SK-N-SH (cell line): ENCODE data around the gene TMEM170B. TPM values are rescaled to one million over a fixed set of nuclear protein-coding genes. Genes with fewer than 3 reads are reported as not detected.

ENCODE experiments used
- CTCF ChIA-PET: fragments of 300-600, 350-600 bp; formaldehyde crosslinking; extraction: SDS; loops from one replicate; lab custom pipeline; 2021; lab: Yijun Ruan, JAX
- POLR2A ChIA-PET: fragments of 350-600 bp; sonication (Branson Sonifier 250); formaldehyde crosslinking; extraction: SDS; loops from one replicate; lab custom pipeline; 2020; ENCODE audit warnings: antibody characterized with exemption, inconsistent platforms; lab: Yijun Ruan, JAX
- DNase-seq: peaks from one replicate; pipeline ENCODE4 v3.0.0; 2012
- H2AFZ ChIP-seq: fragments of 200-600 bp; sonication (generic); 2 replicates; pipeline ENCODE4 v1.8.1; 2016; ENCODE audit warnings: antibody characterized with exemption, mild to moderate bottlenecking, low read depth
- H3F3A ChIP-seq: fragments of 200-600 bp; sonication (generic); replicated peaks from 2 replicates; pipeline ENCODE3; 2016; ENCODE audit warnings: antibody characterized with exemption, mild to moderate bottlenecking; ENCODE audit not compliant: insufficient read depth
- H3K27ac ChIP-seq, 2 experiments: fragments of 200-500 bp in 1 of 2; fragments of 200-600 bp in 1 of 2; sonication (Bioruptor generic) in 1 of 2; sonication (generic), shearing (Covaris generic) in 1 of 2; 2 replicates each; pipeline versions ENCODE4 v1.5.1 to v1.6.1; 2014 to 2016; ENCODE audit warnings: low read depth in 2 of 2, inconsistent platforms in 1 of 2, low read length in 1 of 2, mild to moderate bottlenecking in 1 of 2, mixed read lengths in 1 of 2
- H3K27me3 ChIP-seq: fragments of 200-600 bp; sonication (generic), shearing (Covaris generic); 2 replicates; pipeline ENCODE4 v1.6.1; 2016; ENCODE audit warnings: mixed run types; ENCODE audit not compliant: insufficient read depth
- H3K36me3 ChIP-seq, 2 experiments: fragments of 200-500 bp in 1 of 2; fragments of 200-600 bp in 1 of 2; sonication (Bioruptor generic) in 1 of 2; sonication (generic) in 1 of 2; replicated peaks in 1 of 2; 2 replicates each; pipeline versions ENCODE3 to v1.5.1; 2014 to 2016; ENCODE audit warnings: low read length in 1 of 2, mild to moderate bottlenecking in 1 of 2; ENCODE audit not compliant: insufficient read depth in 2 of 2, control insufficient read depth in 1 of 2
- H3K4me1 ChIP-seq, 2 experiments: fragments of 200-500 bp in 1 of 2; fragments of 200-600 bp in 1 of 2; sonication (Bioruptor generic) in 1 of 2; sonication (generic), shearing (Covaris generic) in 1 of 2; 2 replicates each; pipeline versions ENCODE4 v1.5.1 to v1.6.1; 2014 to 2016; ENCODE audit warnings: low read depth in 1 of 2, low read length in 1 of 2, mixed run types in 1 of 2; ENCODE audit not compliant: insufficient read depth in 2 of 2, control insufficient read depth in 1 of 2
- H3K4me2 ChIP-seq: fragments of 200-600 bp; sonication (generic), shearing (Covaris generic); 2 replicates; pipeline ENCODE4 v1.6.1; 2017; ENCODE audit warnings: mixed run types
- H3K4me3 ChIP-seq, 2 experiments: fragments of 200-500 bp in 1 of 2; fragments of 200-600 bp in 1 of 2; sonication (Bioruptor generic) in 1 of 2; sonication (generic), shearing (Covaris generic) in 1 of 2; 2 replicates each; pipeline versions ENCODE4 v1.5.1 to v1.8.1; 2014 to 2016; ENCODE audit warnings: low read depth in 2 of 2, inconsistent platforms in 1 of 2, low read length in 1 of 2, mild to moderate bottlenecking in 1 of 2, mixed read lengths in 1 of 2, moderate library complexity in 1 of 2
- H3K79me2 ChIP-seq: fragments of 200-600 bp; sonication (generic); 2 replicates; pipeline ENCODE4 v1.8.1; 2017; ENCODE audit warnings: mild to moderate bottlenecking; ENCODE audit not compliant: insufficient read depth
- H3K9ac ChIP-seq: fragments of 200-600 bp; sonication (generic); 2 replicates; pipeline ENCODE4 v1.6.1; 2017; ENCODE audit warnings: mixed run types
- H3K9me2 ChIP-seq: fragments of 200-600 bp; sonication (generic); 2 replicates; pipeline ENCODE4 v1.6.1; 2017; ENCODE audit warnings: mixed run types
- H3K9me3 ChIP-seq: fragments of 200-600 bp; sonication (generic); 2 replicates; pipeline ENCODE4 v1.6.1; 2017; ENCODE audit warnings: mixed run types, mild to moderate bottlenecking, moderate library complexity
- H4K20me1 ChIP-seq: fragments of 200-600 bp; sonication (generic); 2 replicates; pipeline ENCODE4 v1.6.1; 2017; ENCODE audit warnings: mild to moderate bottlenecking, mixed run types; ENCODE audit not compliant: insufficient read depth
- ELF1 ChIP-seq: IDR thresholded peaks from 2 replicates; pipeline ENCODE4 v1.4.0; 2012
- EP300 ChIP-seq, 2 experiments: IDR thresholded peaks; 2 replicates each; pipeline versions ENCODE4 v1.4.0 to v1.6.1; 2012; ENCODE audit warnings: borderline replicate concordance in 1 of 2, low read depth in 1 of 2, low read length in 1 of 2
- FOSL2 ChIP-seq: IDR thresholded peaks from 2 replicates; pipeline ENCODE4 v1.4.0; 2012; ENCODE audit warnings: low read depth, mild to moderate bottlenecking, moderate library complexity, borderline replicate concordance
- JUND ChIP-seq: IDR thresholded peaks from 2 replicates; pipeline ENCODE4 v1.4.0; 2012
- MEF2A ChIP-seq: IDR thresholded peaks from 2 replicates; pipeline ENCODE4 v1.4.0; 2012; ENCODE audit warnings: low read depth, borderline replicate concordance
- NFIC ChIP-seq: IDR thresholded peaks from 2 replicates; pipeline ENCODE4 v1.4.0; 2012; ENCODE audit warnings: borderline replicate concordance
- NRF1 ChIP-seq: IDR thresholded peaks from 2 replicates; pipeline ENCODE4 v1.6.1; 2012; ENCODE audit warnings: low read depth, mild to moderate bottlenecking, low read length
- PBX3 ChIP-seq: IDR thresholded peaks from 2 replicates; pipeline ENCODE4; 2012
- POLR2AphosphoS5 ChIP-seq: IDR thresholded peaks from 2 replicates; pipeline ENCODE4 v1.6.1; 2012; ENCODE audit warnings: low read depth, low read length
- RXRA ChIP-seq: IDR thresholded peaks from 2 replicates; pipeline ENCODE4 v1.4.0; 2012; ENCODE audit warnings: low read depth, mild to moderate bottlenecking, borderline replicate concordance
- SIN3A ChIP-seq: IDR thresholded peaks from 2 replicates; pipeline ENCODE4 v1.6.1; 2012; ENCODE audit warnings: low read depth, mild to moderate bottlenecking, low read length, moderate library complexity, borderline replicate concordance
- TAF1 ChIP-seq: IDR thresholded peaks from 2 replicates; pipeline ENCODE4 v1.6.1; 2012; ENCODE audit warnings: low read depth, mild to moderate bottlenecking, low read length, moderate library complexity, borderline replicate concordance
- TCF12 ChIP-seq: IDR thresholded peaks from 2 replicates; pipeline ENCODE4 v1.4.0; 2012
- TEAD4 ChIP-seq: IDR thresholded peaks from 2 replicates; pipeline ENCODE4 v1.4.0; 2012; ENCODE audit warnings: mild to moderate bottlenecking, borderline replicate concordance; ENCODE audit not compliant: insufficient read depth
- USF1 ChIP-seq: IDR thresholded peaks from 2 replicates; pipeline ENCODE4 v1.4.0; 2012; ENCODE audit warnings: low read depth, borderline replicate concordance
- YY1 ChIP-seq: IDR thresholded peaks from 2 replicates; pipeline ENCODE4 v1.4.0; 2012; ENCODE audit warnings: low read depth, mild to moderate bottlenecking
- ZBTB33 ChIP-seq: IDR thresholded peaks from 2 replicates; pipeline ENCODE4 v1.4.0; 2012; ENCODE audit warnings: low read depth, borderline replicate concordance
- WGBS: methylation state at CpG from one replicate; pipeline ENCODE4 v1.1.6; 2017; ENCODE audit warnings: low lambda C conversion rate; 5-methylcytosine and 5-hydroxymethylcytosine counted together
- polyA plus RNA-seq, 3 experiments: library from polyadenylated mRNA; depleted of rRNA; stranded (reverse); fragments of >200 nt; gene quantifications; 2 replicates each; pipeline ENCODE4 v1.2.3, GENCODE V29; 2012

TMEM170B gene
- polyA plus RNA-seq, 1 of the 3 experiments (the other 2 are of a cell fraction): 0.44 TPM

GRCh38 chr6:11613336-11613735, 75.8 kb downstream of the TMEM170B start:
- H3K9me2 ChIP-seq: no peaks in the 10 kb centered on the region
- H3K9me3 ChIP-seq: no peaks in the 10 kb centered on the region
- WGBS: 75% methylated on average over 1 of the region's 1 CpG
- H3K4me1 ChIP-seq: peaks cover 0 to 26% of the 10 kb centered on the region in 2 experiments; a peak in 2 of 4 replicates
- peak overlapping the region; percentile 53 for H3K9ac ChIP-seq
- no peak overlapping the region for H3K4me3 ChIP-seq
- H3K27me3 ChIP-seq: no peaks in the 10 kb centered on the region
- no peak overlapping the region for H2AFZ ChIP-seq
- no peaks in the 10 kb centered on the region for H3K36me3 ChIP-seq
- peaks cover 53% of the 10 kb centered on the region for H3F3A ChIP-seq
- H3K27ac ChIP-seq: peak overlapping the region; percentile 48 to 97; a peak in 3 of 4 replicates
- 0 out of 2 replicates have a peak, but pooled peaks have one; percentile 6 for TF ChIP-seq YY1
- TF ChIP-seq ELF1: no peak
- TF ChIP-seq SIN3A: no peak
- no peak for TF ChIP-seq MEF2A
- no peak for TF ChIP-seq TCF12
- ChIA-PET CTCF (no interaction called here), POLR2A (no interaction called here)
- no peaks in the 10 kb centered on the region for H3K79me2 ChIP-seq
- peak overlapping the region; percentile 16; the same call in 1 of the 2 replicates for H3K4me2 ChIP-seq
- H4K20me1 ChIP-seq: no peaks in the 10 kb centered on the region
- no peak for DNase-seq

GRCh38 chr6:11613858-11614257, 76.3 kb downstream of the TMEM170B start:
- H3K9me3 ChIP-seq: no peaks in the 10 kb centered on the region
- H3K9ac ChIP-seq: peak overlapping the region; percentile 53
- H3K36me3 ChIP-seq: no peaks in the 10 kb centered on the region
- peaks cover 0 to 26% of the 10 kb centered on the region in 2 experiments; a peak in 2 of 4 replicates for H3K4me1 ChIP-seq
- peak overlapping the region; percentile 69 to 97; a peak in 3 of 4 replicates for H3K27ac ChIP-seq
- H2AFZ ChIP-seq: no peak overlapping the region
- no peak overlapping the region for H3K4me3 ChIP-seq
- H3F3A ChIP-seq: peaks cover 50% of the 10 kb centered on the region
- POLR2A ChIA-PET: no interaction called here
- no peak for DNase-seq
- CTCF ChIA-PET: no interaction called here
- H3K4me2 ChIP-seq: peak overlapping the region; percentile 16; the same call in 1 of the 2 replicates
- 14% methylated on average over 4 of the region's 4 CpGs for WGBS
- no peaks in the 10 kb centered on the region for H4K20me1 ChIP-seq
- TF ChIP-seq ZBTB33 (0 out of 2 replicates have a peak, but pooled peaks have one; percentile 61), TEAD4 (peak; percentile 85), POLR2AphosphoS5 (peak; percentile 37; the same call in 1 of the 2 replicates), RXRA (peak; percentile 67; the same call in 1 of the 2 replicates), JUND (peak; percentile 91), PBX3 (peak; percentile 66), TAF1 (no peak), MEF2A (0 out of 2 replicates have a peak, but pooled peaks have one; percentile 12), NRF1 (no peak), EP300 (IDR thresholded peaks at IDR 0.05; ENCODE audit: borderline replicate concordance in 1 of 2, low read depth in 1 of 2, low read length in 1 of 2) (peak in 1 of 2 experiments; percentile 82; a peak in 2 of 4 replicates), TCF12 (peak; percentile 84), NFIC (peak; percentile 70), USF1 (0 out of 2 replicates have a peak, but pooled peaks have one; percentile 9), FOSL2 (peak; percentile 92), SIN3A (no peak)
- no peaks in the 10 kb centered on the region for H3K27me3 ChIP-seq
- H3K9me2 ChIP-seq: no peaks in the 10 kb centered on the region
- no peaks in the 10 kb centered on the region for H3K79me2 ChIP-seq
